Measurements from ENCODE around the gene PIBF1.

Gene PIBF1

GRCh38 chr13:73061876-73062275, 279.9 kb downstream of the PIBF1 start:
- no peak for DNase-seq

GRCh38 chr13:73062468-73062867, 280.5 kb downstream of the PIBF1 start:
- no peak for DNase-seq

DNA sequence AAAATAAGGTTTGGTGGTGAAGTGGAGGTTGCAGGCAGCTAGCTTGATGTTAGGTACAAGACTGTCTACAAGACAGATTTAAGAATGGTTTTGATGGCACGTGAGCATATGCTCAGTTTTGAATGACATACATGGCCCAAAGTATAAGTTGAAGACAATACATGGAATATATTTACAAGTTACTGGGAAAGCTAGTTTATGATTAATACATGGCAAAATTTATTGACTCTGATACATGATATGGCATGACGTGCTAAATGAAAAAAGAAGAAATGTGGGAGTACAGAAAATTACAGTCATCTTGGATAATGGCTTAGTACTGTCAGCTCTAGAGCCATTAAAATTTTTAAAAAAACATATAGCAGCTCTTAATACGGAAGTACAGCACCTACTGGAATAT, 281.2 kb downstream of the PIBF1 start:
- DNase-seq: no peak

- no peak for DNase-seq
These were observed 283.1 kb downstream of the PIBF1 start for GRCh38 chr13:73065036-73065435.

GRCh38 chr13:73065665-73066340, 283.9 kb downstream of the PIBF1 start:
- no peak for DNase-seq

All from 8988T (cell line).